ENCODE results near the gene KRTAP2-1.
"Not testable (repeated sequence)": the region's sequence is repeated elsewhere in the genome, so short reads cannot be mapped to it uniquely, and the experiment has no call there.

Gene KRTAP2-1

GRCh38 chr17:41083427-41083826 lies 36.3 kb upstream of the KRTAP2-1 start:
- peak in 1 of 2 donors; percentile 44 for DNase-seq
- not testable (repeated sequence) for H3K18ac ChIP-seq (ENCODE audit: low read length); H3K4me1 ChIP-seq (ENCODE audit: control insufficient read depth in 1 of 2, insufficient read depth in 2 of 2, low read length in 2 of 2); H3K79me2 ChIP-seq (ENCODE audit: control insufficient read depth, insufficient read depth, low read length, poor library complexity); H3K4me2 ChIP-seq (ENCODE audit: low read length); H3K14ac ChIP-seq (ENCODE audit: low read length); H3K36me3 ChIP-seq (ENCODE audit: control insufficient read depth in 1 of 2, insufficient read depth in 2 of 2, low read length in 2 of 2); H3K4me3 ChIP-seq (ENCODE audit: low read depth, low read length); H4K8ac ChIP-seq (ENCODE audit: low read depth, low read length); H2BK5ac ChIP-seq (ENCODE audit: low read depth, low read length, poor library complexity); H3K27me3 ChIP-seq (ENCODE audit: insufficient read depth, low read length); H2AK5ac ChIP-seq (ENCODE audit: low read length); H4K91ac ChIP-seq (ENCODE audit: low read depth, low read length); H3K9ac ChIP-seq (ENCODE audit: low read length); H3K27ac ChIP-seq (ENCODE audit: low read depth, low read length); H3K9me3 ChIP-seq (ENCODE audit: insufficient read depth, low read depth, low read length); H3K4ac ChIP-seq (ENCODE audit: low read depth, low read length); H3K79me1 ChIP-seq (ENCODE audit: low read length); H2AFZ ChIP-seq (ENCODE audit: insufficient read depth, low read length, poor library complexity); H2BK120ac ChIP-seq (ENCODE audit: insufficient read depth, low read length, poor library complexity); H4K12ac ChIP-seq (ENCODE audit: low read depth, low read length); H3K23ac ChIP-seq (ENCODE audit: low read length); H2BK12ac ChIP-seq (ENCODE audit: low read length)
- WGBS (ENCODE audit: extremely low coverage, insufficient coverage, insufficient read length): no CpG with 5 or more reads among the region's 2 CpGs

- Histone ChIP-seq H3K4me3 (ENCODE audit: low read depth, low read length) (no peak overlapping the region), H3K4ac (ENCODE audit: low read depth, low read length) (no peak overlapping the region), H3K14ac (ENCODE audit: low read length) (no peak overlapping the region), H2BK120ac (ENCODE audit: insufficient read depth, low read length, poor library complexity) (no peak overlapping the region), H3K9ac (ENCODE audit: low read length) (no peak overlapping the region), H3K36me3 (ENCODE audit: control insufficient read depth in 1 of 2, insufficient read depth in 2 of 2, low read length in 2 of 2) (no peaks in the 10 kb centered on the region), H2BK5ac (ENCODE audit: low read depth, low read length, poor library complexity) (no peak overlapping the region), H3K18ac (ENCODE audit: low read length) (no peak overlapping the region), H3K79me2 (ENCODE audit: control insufficient read depth, insufficient read depth, low read length, poor library complexity) (no peaks in the 10 kb centered on the region), H4K12ac (ENCODE audit: low read depth, low read length) (no peak overlapping the region), H3K27me3 (ENCODE audit: insufficient read depth, low read length) (no peaks in the 10 kb centered on the region), H3K79me1 (ENCODE audit: low read length) (no peaks in the 10 kb centered on the region), H2BK12ac (ENCODE audit: low read length) (no peak overlapping the region), H2AK5ac (ENCODE audit: low read length) (no peak overlapping the region), H4K91ac (ENCODE audit: low read depth, low read length) (no peak overlapping the region), H3K9me3 (ENCODE audit: insufficient read depth, low read depth, low read length) (no peaks in the 10 kb centered on the region), H3K4me2 (ENCODE audit: low read length) (no peak overlapping the region), H2AFZ (ENCODE audit: insufficient read depth, low read length, poor library complexity) (no peak overlapping the region), H4K8ac (ENCODE audit: low read depth, low read length) (no peak overlapping the region), H3K23ac (ENCODE audit: low read length) (no peak overlapping the region), H3K4me1 (ENCODE audit: control insufficient read depth in 1 of 2, insufficient read depth in 2 of 2, low read length in 2 of 2) (no peaks in the 10 kb centered on the region), H3K27ac (ENCODE audit: low read depth, low read length) (no peak overlapping the region)
- no CpG with 5 or more reads among the region's 4 CpGs for WGBS (ENCODE audit: extremely low coverage, insufficient coverage, insufficient read length)
- peak; percentile 38 to 70 for DNase-seq
These were observed 35.5 kb upstream of the KRTAP2-1 start for GRCh38 chr17:41082626-41083025.

- Histone ChIP-seq H3K4me3 (ENCODE audit: low read depth, low read length) (no peak overlapping the region), H3K4me1 (ENCODE audit: control insufficient read depth in 1 of 2, insufficient read depth in 2 of 2, low read length in 2 of 2) (no peaks in the 10 kb centered on the region), H4K12ac (ENCODE audit: low read depth, low read length) (no peak overlapping the region), H3K79me2 (ENCODE audit: control insufficient read depth, insufficient read depth, low read length, poor library complexity) (no peaks in the 10 kb centered on the region), H3K23ac (ENCODE audit: low read length) (no peak overlapping the region), H3K27me3 (ENCODE audit: insufficient read depth, low read length) (no peaks in the 10 kb centered on the region), H3K9me3 (ENCODE audit: insufficient read depth, low read depth, low read length) (no peaks in the 10 kb centered on the region), H3K14ac (ENCODE audit: low read length) (no peak overlapping the region), H2BK120ac (ENCODE audit: insufficient read depth, low read length, poor library complexity) (no peak overlapping the region), H3K27ac (ENCODE audit: low read depth, low read length) (no peak overlapping the region), H3K18ac (ENCODE audit: low read length) (no peak overlapping the region), H2AFZ (ENCODE audit: insufficient read depth, low read length, poor library complexity) (no peak overlapping the region), H3K79me1 (ENCODE audit: low read length) (no peaks in the 10 kb centered on the region), H3K9ac (ENCODE audit: low read length) (no peak overlapping the region), H4K91ac (ENCODE audit: low read depth, low read length) (no peak overlapping the region), H2AK5ac (ENCODE audit: low read length) (no peak overlapping the region), H3K4me2 (ENCODE audit: low read length) (no peak overlapping the region), H2BK12ac (ENCODE audit: low read length) (no peak overlapping the region), H2BK5ac (ENCODE audit: low read depth, low read length, poor library complexity) (no peak overlapping the region), H3K36me3 (ENCODE audit: control insufficient read depth in 1 of 2, insufficient read depth in 2 of 2, low read length in 2 of 2) (no peaks in the 10 kb centered on the region), H4K8ac (ENCODE audit: low read depth, low read length) (no peak overlapping the region), H3K4ac (ENCODE audit: low read depth, low read length) (no peak overlapping the region)
- DNase-seq: no peak
These were observed 29.7 kb upstream of the KRTAP2-1 start for GRCh38 chr17:41076788-41077187.

GRCh38 chr17:41073676-41074075 lies 26.6 kb upstream of the KRTAP2-1 start:
- Histone ChIP-seq H3K23ac (ENCODE audit: low read length) (no peak overlapping the region), H2BK120ac (ENCODE audit: insufficient read depth, low read length, poor library complexity) (no peak overlapping the region)
- no CpG with 5 or more reads among the region's 2 CpGs for WGBS (ENCODE audit: extremely low coverage, insufficient coverage, insufficient read length)

More at GRCh38 chr17:41073676-41074075, 26.6 kb upstream of the KRTAP2-1 start:
- Histone ChIP-seq H3K79me2 (ENCODE audit: control insufficient read depth, insufficient read depth, low read length, poor library complexity) (no peaks in the 10 kb centered on the region), H3K27ac (ENCODE audit: low read depth, low read length) (no peak overlapping the region), H4K12ac (ENCODE audit: low read depth, low read length) (no peak overlapping the region), H3K9me3 (ENCODE audit: insufficient read depth, low read depth, low read length) (no peaks in the 10 kb centered on the region), H3K9ac (ENCODE audit: low read length) (no peak overlapping the region), H3K4me2 (ENCODE audit: low read length) (no peak overlapping the region), H3K4me3 (ENCODE audit: low read depth, low read length) (no peak overlapping the region), H3K14ac (ENCODE audit: low read length) (no peak overlapping the region), H3K4me1 (ENCODE audit: control insufficient read depth in 1 of 2, insufficient read depth in 2 of 2, low read length in 2 of 2) (no peaks in the 10 kb centered on the region), H2AFZ (ENCODE audit: insufficient read depth, low read length, poor library complexity) (no peak overlapping the region), H2BK12ac (ENCODE audit: low read length) (no peak overlapping the region), H3K36me3 (ENCODE audit: control insufficient read depth in 1 of 2, insufficient read depth in 2 of 2, low read length in 2 of 2) (no peaks in the 10 kb centered on the region), H4K91ac (ENCODE audit: low read depth, low read length) (no peak overlapping the region), H3K27me3 (ENCODE audit: insufficient read depth, low read length) (no peaks in the 10 kb centered on the region), H2BK5ac (ENCODE audit: low read depth, low read length, poor library complexity) (no peak overlapping the region), H3K4ac (ENCODE audit: low read depth, low read length) (no peak overlapping the region), H4K8ac (ENCODE audit: low read depth, low read length) (no peak overlapping the region), H2AK5ac (ENCODE audit: low read length) (no peak overlapping the region), H3K18ac (ENCODE audit: low read length) (no peak overlapping the region), H3K79me1 (ENCODE audit: low read length) (no peaks in the 10 kb centered on the region)
- DNase-seq: no peak

All from trophoblast cell (in vitro differentiated cells and primary cell).